Amniotic epithelial cell (primary cell): ENCODE results near the gene KLK1.
A peak's percentile ranks its signal among the peaks of the same experiment; 100 is the strongest.
"Not testable (repeated sequence)": the region's sequence is repeated elsewhere in the genome, so short reads cannot be mapped to it uniquely, and the experiment has no call there.

Source experiments
- DNase-seq: peaks from one replicate; pipeline ENCODE4 v3.0.0-alpha.2; 2010; ENCODE audit warnings: low read depth

Gene KLK1

DNA sequence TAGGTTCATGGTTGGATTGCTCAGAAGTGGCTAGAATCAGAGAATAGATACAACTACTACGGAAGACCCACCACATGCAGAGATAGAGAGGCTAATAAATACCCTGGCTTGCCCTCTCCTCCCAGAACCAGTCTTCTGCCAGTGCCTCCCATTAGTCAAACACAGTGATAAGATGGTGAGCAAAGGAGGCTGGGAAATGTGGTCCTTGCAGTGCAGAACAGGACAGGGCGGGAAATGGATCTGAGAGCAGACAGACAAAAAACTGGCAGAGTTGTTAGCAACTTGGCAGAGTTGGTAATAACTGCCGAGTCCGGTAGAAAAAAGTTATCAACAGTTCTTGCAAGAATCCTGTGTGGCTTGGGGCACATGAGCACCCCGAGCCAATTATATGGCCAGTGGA lies 8.7 kb downstream of the KLK1 start:
- DNase-seq, result no peak

GRCh38 chr19:50812474-50812873 lies 11.1 kb downstream of the KLK1 start:
- no peak for DNase-seq

DNA sequence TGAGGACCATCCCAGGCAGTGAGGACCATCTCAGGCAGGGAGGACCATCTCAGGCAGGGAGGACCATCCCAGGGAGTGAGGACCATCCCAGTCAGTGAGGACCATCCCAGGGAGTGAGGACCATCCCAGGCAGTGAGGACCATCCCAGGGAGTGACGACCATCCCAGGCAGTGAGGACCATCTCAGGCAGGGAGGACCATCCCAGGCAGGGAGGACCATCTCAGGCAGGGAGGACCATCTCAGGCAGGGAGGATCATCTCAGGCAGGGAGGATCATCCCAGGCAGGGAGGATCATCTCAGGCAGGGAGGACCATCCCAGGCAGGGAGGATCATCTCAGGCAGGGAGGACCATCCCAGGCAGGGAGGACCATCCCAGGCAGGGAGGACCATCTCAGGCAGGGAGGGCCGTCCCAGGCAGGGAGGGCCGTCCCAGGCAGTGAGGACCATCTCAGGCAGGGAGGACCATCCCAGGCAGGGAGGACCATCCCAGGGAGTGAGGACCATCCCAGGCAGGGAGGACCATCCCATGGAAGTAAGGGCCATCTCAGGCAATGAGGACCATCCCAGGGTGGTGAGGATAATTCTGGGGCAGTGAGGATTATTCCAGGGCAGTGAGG lies 11.9 kb downstream of the KLK1 start:
- DNase-seq, result not testable (repeated sequence)

GRCh38 chr19:50808856-50809255 lies 14.7 kb downstream of the KLK1 start:
- no peak for DNase-seq

DNA sequence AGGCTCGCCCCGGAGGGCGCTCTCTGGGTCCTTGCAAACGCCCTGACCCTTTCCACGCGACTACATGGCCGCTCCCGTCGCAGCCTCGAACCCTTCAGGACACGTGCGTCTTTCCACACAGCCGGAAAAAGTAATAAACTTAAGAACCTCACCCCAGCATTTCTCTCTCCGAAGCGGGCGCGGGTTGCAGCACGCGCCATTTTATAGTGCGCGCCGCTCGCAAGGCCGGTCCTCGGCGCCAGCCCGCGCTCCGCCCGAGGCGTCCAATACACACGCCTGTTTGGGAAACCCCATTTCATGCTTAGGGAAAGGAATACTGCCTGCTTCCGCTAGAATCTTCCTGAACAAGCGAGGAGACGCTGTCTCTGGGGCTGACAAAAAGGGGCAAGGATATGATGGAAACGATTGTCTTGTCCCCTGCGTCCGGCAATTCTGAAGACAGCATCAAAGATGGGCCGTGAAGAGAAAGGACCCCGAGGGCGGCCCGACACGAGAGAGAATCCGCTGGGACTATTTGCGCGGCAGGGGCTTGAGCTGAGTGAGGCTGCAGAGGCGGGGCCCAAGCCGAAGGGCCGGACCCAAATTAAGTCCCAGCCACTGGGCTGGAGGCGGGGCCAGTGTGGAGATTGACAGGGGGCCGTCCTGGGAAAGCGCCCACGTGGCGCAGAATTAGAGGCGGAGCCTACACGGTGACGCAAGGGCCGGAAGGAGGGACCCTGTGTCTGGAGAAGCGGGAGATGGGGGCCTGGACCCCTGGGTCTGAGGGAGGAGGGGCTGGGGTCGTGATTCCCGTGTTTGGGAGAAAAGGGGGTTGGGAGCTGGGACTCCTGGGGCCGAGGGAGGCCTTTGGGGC lies 18.9 kb downstream of the KLK1 start:
- peak; percentile 98 for DNase-seq

- DNase-seq, result peak; percentile 5
Measured at GRCh38 chr19:50803633-50804419, 19.8 kb downstream of the KLK1 start.

DNA sequence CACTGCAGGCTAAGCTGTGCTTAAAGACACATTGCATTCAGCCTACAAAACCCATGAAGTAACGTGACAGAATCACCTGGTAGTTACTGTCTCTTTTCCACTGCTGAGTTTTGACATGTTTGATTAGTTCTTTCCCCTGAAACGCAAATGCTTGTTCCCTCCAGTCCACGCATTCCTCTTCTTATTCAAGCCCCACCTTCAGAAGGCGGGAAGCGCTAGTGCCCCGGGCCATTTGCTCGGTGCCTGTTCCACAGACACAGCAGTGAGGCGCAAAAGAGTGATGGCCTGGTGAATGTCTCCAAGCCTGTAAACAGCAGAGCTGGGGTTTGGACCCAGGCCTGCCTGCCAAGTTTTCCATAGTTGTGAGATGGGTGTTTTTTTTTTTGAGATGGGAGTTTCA lies 22.5 kb downstream of the KLK1 start:
- DNase-seq, result no peak

- DNase-seq, result no peak
Measured at GRCh38 chr19:50799547-50799851, 24.1 kb downstream of the KLK1 start.

DNA sequence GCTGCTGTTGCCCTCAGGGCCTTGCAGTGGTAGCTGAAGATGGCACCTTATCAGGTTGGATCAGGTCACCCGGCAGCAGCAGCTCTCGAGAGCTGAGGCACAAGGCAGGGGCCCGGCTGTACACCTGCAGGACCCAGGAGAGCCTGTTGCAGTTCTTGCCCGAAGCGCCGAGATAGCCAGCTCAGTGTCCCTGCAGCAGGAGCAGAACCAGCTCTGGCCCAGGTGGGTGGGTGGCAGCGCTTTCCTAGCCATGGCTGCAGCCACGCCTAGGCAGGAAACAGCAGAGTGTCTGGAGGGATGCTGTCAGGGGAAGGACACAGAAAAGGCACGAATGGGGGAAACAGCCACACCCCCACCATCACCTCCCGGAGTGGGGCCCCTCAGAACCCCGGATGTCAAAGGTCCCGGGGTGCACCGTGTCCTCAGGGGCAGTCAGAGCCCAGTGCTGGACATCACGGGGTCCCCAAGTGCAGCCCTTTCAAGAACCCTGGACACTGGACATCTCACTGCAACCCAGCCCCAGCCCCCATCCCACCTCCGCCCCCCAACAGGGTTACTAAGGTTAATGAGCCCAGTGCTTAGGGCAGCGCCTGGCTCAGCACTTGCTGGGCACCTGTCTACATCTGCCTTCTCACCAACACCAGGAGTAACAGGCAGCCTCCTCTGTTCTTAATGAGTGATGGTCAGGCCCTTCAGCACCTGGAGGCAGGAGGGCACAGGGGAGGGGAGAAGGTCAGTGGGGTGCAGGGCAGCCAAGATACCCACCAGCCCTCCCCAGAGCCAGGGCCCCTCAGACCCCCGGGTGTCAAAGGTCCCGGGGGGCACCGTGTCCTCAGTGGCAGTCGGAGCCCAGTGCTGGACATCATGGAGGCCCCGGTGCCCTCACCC lies 24.7 kb downstream of the KLK1 start:
- DNase-seq, result no peak

GRCh38 chr19:50797781-50798658 lies 25.6 kb downstream of the KLK1 start:
- no peak for DNase-seq

- DNase-seq, result no peak
Measured at GRCh38 chr19:50797429-50797780, 26.2 kb downstream of the KLK1 start.

- DNase-seq, result no peak
Measured at GRCh38 chr19:50796634-50797428, 26.8 kb downstream of the KLK1 start.

GRCh38 chr19:50796128-50796633 lies 27.4 kb downstream of the KLK1 start:
- no peak for DNase-seq

- DNase-seq, result no peak
Measured at GRCh38 chr19:50795664-50796073, 27.9 kb downstream of the KLK1 start.

- DNase-seq, result no peak
Measured at GRCh38 chr19:50794876-50795663, 28.5 kb downstream of the KLK1 start.

DNA sequence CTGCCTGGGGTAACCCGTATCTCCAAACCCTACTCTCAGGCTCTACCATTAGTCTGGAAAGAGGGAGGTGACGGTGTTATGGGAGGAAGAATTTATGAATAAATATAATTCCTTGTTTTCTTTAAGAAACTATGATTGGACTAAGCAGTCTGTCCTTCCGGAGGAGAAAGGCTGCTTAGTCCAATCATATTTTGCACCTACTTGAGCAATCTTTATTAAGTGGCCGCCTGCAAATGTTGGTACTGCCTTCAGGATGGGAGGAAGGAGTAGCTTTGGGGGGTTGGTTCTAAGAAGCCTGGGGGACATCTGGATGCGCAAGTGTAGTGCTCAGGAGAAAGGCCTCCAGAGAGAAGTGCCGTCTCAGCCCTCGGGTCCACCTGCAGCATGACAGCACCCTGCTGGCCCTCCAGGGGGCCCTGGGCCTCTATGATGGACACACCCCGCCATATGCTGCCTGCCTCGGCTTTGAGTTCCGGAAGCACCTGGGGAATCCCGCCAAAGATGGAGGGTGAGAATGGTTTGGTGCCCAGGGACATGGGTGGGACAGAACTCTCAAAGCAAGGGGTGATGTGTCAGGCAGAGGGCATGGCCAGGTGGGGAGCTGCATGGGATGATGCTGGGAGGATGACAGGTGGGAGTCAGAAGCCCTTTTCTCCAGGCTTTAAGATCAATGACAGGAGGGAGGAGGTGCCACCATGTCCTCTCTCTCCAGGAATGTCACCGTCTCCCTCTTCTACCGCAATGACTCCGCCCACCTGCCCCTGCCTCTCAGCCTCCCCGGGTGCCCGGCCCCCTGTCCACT lies 29.3 kb downstream of the KLK1 start:
- no peak for DNase-seq

DNA sequence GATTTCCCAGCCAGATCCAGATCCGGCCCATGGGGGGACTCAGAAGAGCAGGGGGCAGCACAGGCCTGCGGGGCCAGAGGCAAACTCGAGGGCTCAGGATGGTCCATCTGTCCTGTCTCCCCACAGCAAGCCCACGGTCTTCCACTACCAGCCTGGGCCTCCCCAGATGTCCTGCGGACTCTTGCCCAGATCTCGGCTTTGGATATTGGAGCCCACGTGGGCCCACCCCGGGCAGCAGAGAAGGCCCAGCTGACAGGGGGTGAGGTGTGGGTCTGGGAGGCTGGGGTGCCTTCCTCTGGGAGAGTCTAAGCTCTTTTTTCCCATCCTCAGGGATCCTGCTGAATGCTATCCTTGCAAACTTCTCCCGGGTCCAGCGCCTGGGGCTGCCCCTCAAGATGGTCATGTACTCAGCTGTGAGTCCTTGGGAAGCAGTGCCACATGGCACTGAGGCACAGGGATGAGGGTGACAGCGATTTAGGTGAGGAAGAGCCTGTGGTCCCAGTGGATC lies 30.0 kb downstream of the KLK1 start:
- DNase-seq, result no peak
